Kidney (tissue), 14 donors: ENCODE results near the gene RABEP2. TPM values are rescaled to one million over a fixed set of nuclear protein-coding genes. Genes with fewer than 3 reads are reported as not detected.
"Not testable (repeated sequence)": the region's sequence is repeated elsewhere in the genome, so short reads cannot be mapped to it uniquely, and the experiment has no call there.

Source experiments
- DNase-seq, 5 donors: peaks; one replicate each; pipeline ENCODE4 v3.0.0-alpha.2; 2013 to 2020
- FAIRE-seq: peaks from 2 replicates; lab custom pipeline; 2012; peaks lifted over from hg19 to GRCh38; lab: Jason Lieb, UNC
- H3K27ac ChIP-seq, 2 donors: one replicate each; pipeline ENCODE4 v1.7.0; 2013; ENCODE audit warnings: low read depth in 2 of 2, low read length in 2 of 2, inconsistent platforms in 1 of 2
- H3K27me3 ChIP-seq: one replicate; pipeline ENCODE4 v1.7.1; 2013; ENCODE audit warnings: low read length, inconsistent platforms; ENCODE audit not compliant: control insufficient read depth, insufficient read depth
- H3K36me3 ChIP-seq, 3 donors: one replicate each; pipeline versions ENCODE4 v1.7.0 to v1.7.1; 2013; ENCODE audit warnings: low read length in 3 of 3, control low read depth in 1 of 3, inconsistent platforms in 1 of 3; ENCODE audit not compliant: insufficient read depth in 3 of 3, control insufficient read depth in 2 of 3
- H3K4me1 ChIP-seq, 3 donors: one replicate each; pipeline versions ENCODE4 v1.7.0 to v1.7.1; 2013; ENCODE audit warnings: low read length in 3 of 3, inconsistent platforms in 1 of 3, low read depth in 1 of 3; ENCODE audit not compliant: control insufficient read depth in 2 of 3, insufficient read depth in 2 of 3
- H3K4me3 ChIP-seq, 3 donors: one replicate each; pipeline versions ENCODE4 v1.7.0 to v1.8.1; 2013; ENCODE audit warnings: low read length in 3 of 3, control low read depth in 1 of 3, inconsistent platforms in 1 of 3
- H3K9ac ChIP-seq, 3 donors: one replicate each; pipeline versions ENCODE4 v1.7.0 to v1.7.1; 2013; ENCODE audit warnings: low read length in 3 of 3, control low read depth in 1 of 3, inconsistent platforms in 1 of 3
- H3K9me3 ChIP-seq, 3 donors: one replicate each; pipeline versions ENCODE4 v1.7.0 to v1.7.1; 2013; ENCODE audit warnings: low read length in 3 of 3, control low read depth in 1 of 3, inconsistent platforms in 1 of 3; ENCODE audit not compliant: control insufficient read depth in 2 of 3, insufficient read depth in 1 of 3
- intact Hi-C: fragments of 100-400 bp; cut with DNase I; formaldehyde crosslinking; loops from one replicate; pipeline ENCODE4 v1.11.1; 2022
- polyA plus RNA-seq: library from polyadenylated mRNA; stranded (reverse); fragments of 350-450 nt; fragmentation: Illumina TruSeq; extraction: RNeasy Lipid Tissue Mini Kit (QIAGEN cat#74804); gene quantifications from one replicate; pipeline ENCODE4 v1.2.3, GENCODE V29; 2014; ENCODE audit warnings: low read depth, low replicate concordance; ENCODE audit not compliant: insufficient read depth
- total RNA-seq: library from RNA; stranded (reverse); fragmentation: NEBNext Ultra II Directional; extraction: Animal tissue kit (Norgen Biotek cat#: 25700); gene quantifications from one replicate; pipeline ENCODE4 v1.2.1, GENCODE V29; 2021
- TF ChIP-seq, protein P1 (sequence below): IDR thresholded peaks from 3 replicates; pipeline ENCODE4 v1.5.1; 2012; ENCODE audit warnings: mild to moderate bottlenecking, moderate library complexity, borderline replicate concordance; ENCODE audit not compliant: insufficient read depth; ENCODE audit errors: extremely low read depth
- donor health status: control.
- donor health status: control.
- donor health status: control.
- donor health status: control.
- donor health status: control.
- donor health status: DM: yes; HTN: yes; CAD: no.
- donor health status: Normal renal cell carcinoma (clear cell type).

The RABEP2 gene
- total and polyA plus RNA-seq, 2 donors from 2014 or later = 21.0 to 30.1 TPM

DNA sequence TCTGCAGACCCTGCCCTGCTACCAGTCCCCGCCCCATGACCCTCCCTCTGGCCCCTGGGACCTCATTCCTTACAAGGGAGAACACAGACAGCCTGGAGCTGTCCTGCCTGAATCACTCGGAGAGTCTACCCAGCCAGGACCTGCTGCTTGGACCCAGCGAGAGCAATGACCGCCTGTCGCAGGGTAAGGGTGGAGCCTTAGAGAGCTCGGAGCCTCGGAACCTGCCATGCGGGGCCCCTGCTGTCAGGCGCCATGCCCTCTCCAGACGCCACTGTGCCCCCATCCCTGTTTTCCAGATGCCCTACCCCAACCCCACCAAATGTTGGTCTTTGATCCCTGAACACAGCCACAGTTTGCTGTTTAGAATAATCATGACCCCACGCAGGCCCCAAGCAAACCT, 55.8 kb downstream of the RABEP2 start:
- DNase-seq (no peak), FAIRE-seq (no peak)
- no peak overlapping the region for H3K4me3 ChIP-seq
- H3K4me1 ChIP-seq = peaks cover 0 to 13% (median 5%) of the 10 kb centered on the region in 3 donors
- no peaks in the 10 kb centered on the region for H3K27me3 ChIP-seq
- peaks cover 4 to 31% (median 15%) of the 10 kb centered on the region in 3 donors for H3K36me3 ChIP-seq
- H3K9ac ChIP-seq = no peak overlapping the region
- TF ChIP-seq, protein P1, sequence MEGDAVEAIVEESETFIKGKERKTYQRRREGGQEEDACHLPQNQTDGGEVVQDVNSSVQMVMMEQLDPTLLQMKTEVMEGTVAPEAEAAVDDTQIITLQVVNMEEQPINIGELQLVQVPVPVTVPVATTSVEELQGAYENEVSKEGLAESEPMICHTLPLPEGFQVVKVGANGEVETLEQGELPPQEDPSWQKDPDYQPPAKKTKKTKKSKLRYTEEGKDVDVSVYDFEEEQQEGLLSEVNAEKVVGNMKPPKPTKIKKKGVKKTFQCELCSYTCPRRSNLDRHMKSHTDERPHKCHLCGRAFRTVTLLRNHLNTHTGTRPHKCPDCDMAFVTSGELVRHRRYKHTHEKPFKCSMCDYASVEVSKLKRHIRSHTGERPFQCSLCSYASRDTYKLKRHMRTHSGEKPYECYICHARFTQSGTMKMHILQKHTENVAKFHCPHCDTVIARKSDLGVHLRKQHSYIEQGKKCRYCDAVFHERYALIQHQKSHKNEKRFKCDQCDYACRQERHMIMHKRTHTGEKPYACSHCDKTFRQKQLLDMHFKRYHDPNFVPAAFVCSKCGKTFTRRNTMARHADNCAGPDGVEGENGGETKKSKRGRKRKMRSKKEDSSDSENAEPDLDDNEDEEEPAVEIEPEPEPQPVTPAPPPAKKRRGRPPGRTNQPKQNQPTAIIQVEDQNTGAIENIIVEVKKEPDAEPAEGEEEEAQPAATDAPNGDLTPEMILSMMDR = no peak
- H3K27ac ChIP-seq = no peak overlapping the region
- H3K9me3 ChIP-seq = no peaks in the 10 kb centered on the region
- intact Hi-C loops = no loop called here

DNA sequence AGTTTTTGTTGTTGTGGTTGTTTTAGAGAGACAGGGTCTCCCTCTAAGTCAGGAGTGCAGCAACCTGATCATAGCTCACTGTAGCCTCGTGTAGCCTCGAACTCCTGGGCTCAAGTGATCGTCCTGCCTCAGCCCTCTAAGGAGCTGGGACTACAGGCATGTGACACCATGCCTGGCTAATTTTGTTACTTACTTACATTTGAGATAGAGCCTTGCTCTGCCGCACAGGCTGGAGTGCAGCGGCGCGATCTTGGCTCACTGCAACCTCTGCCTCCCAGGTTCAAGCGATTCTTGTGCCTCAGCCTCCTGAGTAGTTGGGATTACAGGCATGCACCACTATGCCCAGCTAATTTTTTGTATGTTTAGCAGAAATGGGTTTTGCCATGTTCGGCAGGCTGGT, 57.4 kb downstream of the RABEP2 start:
- H3K4me3 ChIP-seq, DNase-seq, H3K9me3 ChIP-seq, FAIRE-seq, H3K27ac ChIP-seq, intact Hi-C loops, H3K9ac ChIP-seq, H3K27me3 ChIP-seq: not testable (repeated sequence)
- H3K4me1 ChIP-seq = peaks cover 0 to 15% (median 5%) of the 10 kb centered on the region in 3 donors
- peaks cover 4 to 31% (median 15%) of the 10 kb centered on the region in 3 donors for H3K36me3 ChIP-seq

DNA sequence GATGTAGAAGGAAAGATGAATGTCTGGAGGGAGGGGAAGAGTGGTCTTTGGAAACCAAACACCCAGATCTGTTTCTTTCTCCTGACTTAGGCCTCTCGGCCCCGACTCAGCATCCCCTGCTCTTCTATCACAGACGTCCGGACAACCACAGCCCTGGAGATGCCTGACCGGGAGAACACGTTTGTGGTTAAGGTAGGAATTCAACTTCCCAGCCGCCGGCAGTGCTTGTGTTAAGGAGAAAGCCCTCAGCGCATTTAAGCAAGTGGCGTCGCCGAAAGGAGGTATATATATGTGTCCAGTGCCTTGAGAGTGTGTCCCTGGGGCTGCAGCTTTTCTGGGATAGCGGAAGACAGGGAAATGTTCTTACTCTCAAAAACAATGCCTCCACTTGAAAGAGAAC, 57.8 kb downstream of the RABEP2 start:
- H3K27ac ChIP-seq = no peak overlapping the region
- DNase-seq (no peak), FAIRE-seq (no peak)
- H3K27me3 ChIP-seq = no peaks in the 10 kb centered on the region
- peaks cover 0 to 15% (median 5%) of the 10 kb centered on the region in 3 donors for H3K4me1 ChIP-seq
- H3K36me3 ChIP-seq = peaks cover 4 to 30% (median 15%) of the 10 kb centered on the region in 3 donors
- H3K9me3 ChIP-seq = no peaks in the 10 kb centered on the region
- no peak overlapping the region for H3K4me3 ChIP-seq
- TF ChIP-seq, protein P1 = no peak
- intact Hi-C loops = no loop called here
- no peak overlapping the region for H3K9ac ChIP-seq

DNA sequence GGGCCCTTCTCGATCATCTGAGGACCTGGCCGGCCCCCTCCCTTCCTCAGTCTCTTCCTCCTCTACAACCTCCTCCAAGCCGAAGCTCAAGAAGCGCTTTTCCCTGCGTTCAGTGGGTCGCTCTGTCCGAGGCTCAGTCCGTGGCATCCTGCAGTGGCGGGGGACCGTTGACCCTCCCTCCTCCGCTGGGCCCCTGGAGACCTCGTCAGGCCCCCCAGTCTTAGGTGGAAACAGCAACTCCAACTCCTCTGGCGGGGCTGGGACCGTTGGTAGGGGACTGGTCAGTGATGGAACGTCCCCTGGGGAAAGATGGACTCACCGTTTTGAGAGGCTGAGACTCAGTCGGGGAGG, 58.6 kb downstream of the RABEP2 start:
- Histone ChIP-seq H3K9me3 (no peaks in the 10 kb centered on the region), H3K27me3 (no peaks in the 10 kb centered on the region), H3K36me3 (peaks cover 4 to 22% (median 15%) of the 10 kb centered on the region in 3 donors), H3K27ac (no peak overlapping the region), H3K4me3 (no peak overlapping the region), H3K9ac (no peak overlapping the region), H3K4me1 (peaks cover 0 to 15% (median 5%) of the 10 kb centered on the region in 3 donors)
- TF ChIP-seq, protein P1 = no peak
- no peak for DNase-seq
- intact Hi-C loops = no loop called here
- no peak for FAIRE-seq
